Uterus (tissue), 4 donors: Measurements from ENCODE around the gene CAP1. TPM values are rescaled to one million over a fixed set of nuclear protein-coding genes. Genes with fewer than 3 reads are reported as not detected.
A peak's percentile ranks its signal among the peaks of the same experiment; 100 is the strongest.

Experiments used
- DNase-seq, 2 donors: peaks; one replicate each; pipeline ENCODE4 v3.0.0-alpha.2; 2019 to 2020
- H3K27ac ChIP-seq, 2 donors: fragments of 200-600 bp; sonication (generic); 1 replicate in 1 of 2; 2 replicates in 1 of 2; pipeline ENCODE4 v1.5.1; 2016 to 2018
- H3K27me3 ChIP-seq, 2 donors: fragments of 200-600 bp; sonication (generic); one replicate each; pipeline ENCODE4 v1.5.1; 2018 to 2019; ENCODE audit warnings: control low read depth in 1 of 2
- H3K36me3 ChIP-seq, 2 donors: fragments of 200-600 bp; sonication (generic); one replicate each; pipeline ENCODE4 v1.5.1; 2019; ENCODE audit warnings: control low read depth in 1 of 2
- H3K4me1 ChIP-seq, 2 donors: fragments of 200-600 bp; sonication (generic); one replicate each; pipeline ENCODE4 v1.5.1; 2018 to 2019; ENCODE audit warnings: control low read depth in 1 of 2
- H3K4me3 ChIP-seq, 2 donors: fragments of 200-600 bp; sonication (generic); 1 replicate in 1 of 2; 2 replicates in 1 of 2; pipeline ENCODE4 v1.5.1; 2018 to 2019; ENCODE audit warnings: mild to moderate bottlenecking in 1 of 2
- H3K9me3 ChIP-seq, 2 donors: fragments of 200-600 bp; sonication (generic); one replicate each; pipeline ENCODE4 v1.5.1; 2019; ENCODE audit warnings: control low read depth in 1 of 2
- POLR2A ChIP-seq, 2 donors: fragments of 450-650 bp; IDR thresholded peaks; one replicate each; pipeline ENCODE4 v1.6.1; 2016; ENCODE audit warnings: antibody characterized with exemption in 2 of 2, mild to moderate bottlenecking in 1 of 2, moderate library complexity in 1 of 2
- intact Hi-C: fragments of 100-400 bp; cut with DNase I; formaldehyde crosslinking; loops from one replicate; pipeline ENCODE4 v1.15.1; 2023; ENCODE audit warnings: low total_unique reads
- total RNA-seq, 4 donors: library from RNA; depleted of rRNA in 3 of 4; stranded (reverse); fragments of >200 nt in 3 of 4; gene quantifications; one replicate each; pipeline versions ENCODE4 v1.1.0 to v1.2.4, GENCODE V29; 2014 to 2023
- TF ChIP-seq, protein P1 (sequence below), 4 experiments: fragments of 200-600 bp in 2 of 4; fragments of 450-650 bp in 2 of 4; sonication (generic) in 2 of 4; IDR thresholded peaks; one replicate each; pipeline ENCODE4 v1.5.1; 2016 to 2019; ENCODE audit warnings: antibody characterized with exemption in 4 of 4, mild to moderate bottlenecking in 2 of 4, moderate library complexity in 1 of 4
- donor health status: DM: yes; HTN: yes; CAD: no.

The CAP1 gene
- total RNA-seq, 4 donors from 2014 or later = 136 to 298 (median 224) TPM

DNA sequence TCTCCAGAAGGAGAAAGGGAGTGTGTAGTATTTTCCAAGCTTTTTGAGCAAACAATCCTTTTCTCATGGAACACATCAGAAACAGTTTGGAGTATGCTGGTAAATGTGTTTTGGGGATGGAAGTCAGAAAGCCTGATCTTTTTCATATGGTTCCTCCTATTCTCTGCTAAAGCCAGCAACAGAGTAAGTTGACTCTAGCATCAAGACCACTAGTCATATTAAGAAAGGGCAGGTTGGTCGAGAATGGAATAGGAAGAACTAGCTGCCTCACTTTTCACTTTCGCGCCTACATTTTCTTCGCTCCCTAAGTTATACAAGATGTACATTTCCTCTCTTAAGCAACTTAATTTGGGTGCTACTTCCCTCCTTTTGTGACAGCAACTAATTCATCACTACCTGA, 32.5 kb downstream of the CAP1 start:
- Histone ChIP-seq H3K9me3 (no peaks in the 10 kb centered on the region), H3K27me3 (no peaks in the 10 kb centered on the region)
- intact Hi-C loops = no loop called here

DNA sequence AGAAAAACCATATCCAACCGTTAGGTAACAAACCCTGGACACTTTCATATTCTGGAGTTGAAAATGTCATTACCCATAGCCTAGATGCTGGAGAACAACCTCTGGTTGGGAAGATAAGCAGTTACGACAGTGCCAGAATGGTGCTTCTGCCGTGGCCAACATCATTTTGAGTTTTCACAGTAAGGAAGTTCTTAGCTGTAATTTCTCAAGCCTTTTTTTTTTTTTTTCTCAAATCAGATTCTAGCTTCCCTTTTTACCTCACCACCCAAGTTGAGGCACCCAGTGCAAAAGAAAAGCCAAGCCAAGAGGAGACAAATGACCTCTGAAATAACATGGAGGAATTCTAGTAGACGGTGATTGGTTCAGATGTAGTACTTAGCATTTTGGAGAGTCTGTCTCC, 34.7 kb downstream of the CAP1 start:
- TF ChIP-seq, protein P1, sequence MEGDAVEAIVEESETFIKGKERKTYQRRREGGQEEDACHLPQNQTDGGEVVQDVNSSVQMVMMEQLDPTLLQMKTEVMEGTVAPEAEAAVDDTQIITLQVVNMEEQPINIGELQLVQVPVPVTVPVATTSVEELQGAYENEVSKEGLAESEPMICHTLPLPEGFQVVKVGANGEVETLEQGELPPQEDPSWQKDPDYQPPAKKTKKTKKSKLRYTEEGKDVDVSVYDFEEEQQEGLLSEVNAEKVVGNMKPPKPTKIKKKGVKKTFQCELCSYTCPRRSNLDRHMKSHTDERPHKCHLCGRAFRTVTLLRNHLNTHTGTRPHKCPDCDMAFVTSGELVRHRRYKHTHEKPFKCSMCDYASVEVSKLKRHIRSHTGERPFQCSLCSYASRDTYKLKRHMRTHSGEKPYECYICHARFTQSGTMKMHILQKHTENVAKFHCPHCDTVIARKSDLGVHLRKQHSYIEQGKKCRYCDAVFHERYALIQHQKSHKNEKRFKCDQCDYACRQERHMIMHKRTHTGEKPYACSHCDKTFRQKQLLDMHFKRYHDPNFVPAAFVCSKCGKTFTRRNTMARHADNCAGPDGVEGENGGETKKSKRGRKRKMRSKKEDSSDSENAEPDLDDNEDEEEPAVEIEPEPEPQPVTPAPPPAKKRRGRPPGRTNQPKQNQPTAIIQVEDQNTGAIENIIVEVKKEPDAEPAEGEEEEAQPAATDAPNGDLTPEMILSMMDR (IDR thresholded peaks at IDR 0.05) = no peak
- no peak for TF ChIP-seq POLR2A (IDR thresholded peaks at IDR 0.05)
- Histone ChIP-seq H3K36me3 (no peaks in the 10 kb centered on the region), H3K27ac (peak overlapping the region in 1 of 2 donors; percentile 18), H3K4me3 (no peak overlapping the region), H3K9me3 (no peaks in the 10 kb centered on the region), H3K27me3 (no peaks in the 10 kb centered on the region), H3K4me1 (peaks cover 5 to 6% of the 10 kb centered on the region in 2 donors)
- no peak for DNase-seq
- intact Hi-C loops = no loop called here

More for the DNA sequence above, 32.5 kb downstream of the CAP1 start:
- DNase-seq = no peak
- H3K4me3 ChIP-seq = no peak overlapping the region
- no peaks in the 10 kb centered on the region for H3K36me3 ChIP-seq
- TF ChIP-seq POLR2A (IDR thresholded peaks at IDR 0.05) = no peak
- TF ChIP-seq, protein P1 (IDR thresholded peaks at IDR 0.05) = no peak
- peaks cover 5 to 6% of the 10 kb centered on the region in 2 donors for H3K4me1 ChIP-seq
- H3K27ac ChIP-seq = no peak overlapping the region

DNA sequence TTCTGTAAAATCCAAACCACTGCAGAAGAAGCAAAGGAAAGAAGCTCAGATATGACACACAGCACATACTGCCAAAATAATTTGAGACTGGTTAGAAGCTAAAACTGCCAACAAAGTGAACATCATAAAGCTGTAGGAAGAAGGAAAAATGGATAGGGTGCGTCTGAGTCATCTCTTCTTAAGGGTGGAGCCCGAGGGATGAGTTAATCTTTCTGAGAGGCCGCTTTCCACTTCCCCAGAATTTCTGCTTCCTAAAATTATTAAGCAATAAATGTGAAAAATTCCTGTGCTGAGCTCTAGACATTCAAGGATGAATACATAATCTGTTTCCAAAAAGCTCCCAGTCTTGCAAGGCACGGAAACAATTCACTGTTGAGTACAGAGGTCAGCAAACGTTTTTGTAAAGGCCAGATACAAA, 36.4 kb downstream of the CAP1 start:
- Histone ChIP-seq H3K36me3 (no peaks in the 10 kb centered on the region), H3K4me3 (no peak overlapping the region), H3K4me1 (peaks cover 5 to 6% of the 10 kb centered on the region in 2 donors), H3K27me3 (no peaks in the 10 kb centered on the region), H3K9me3 (no peaks in the 10 kb centered on the region), H3K27ac (peak overlapping the region; percentile 67 to 70)
- TF ChIP-seq, protein P1 (IDR thresholded peaks at IDR 0.05) = no peak
- no peak for TF ChIP-seq POLR2A (IDR thresholded peaks at IDR 0.05)
- intact Hi-C loops = no loop called here
- DNase-seq = peak in 1 of 2 donors; percentile 36

DNA sequence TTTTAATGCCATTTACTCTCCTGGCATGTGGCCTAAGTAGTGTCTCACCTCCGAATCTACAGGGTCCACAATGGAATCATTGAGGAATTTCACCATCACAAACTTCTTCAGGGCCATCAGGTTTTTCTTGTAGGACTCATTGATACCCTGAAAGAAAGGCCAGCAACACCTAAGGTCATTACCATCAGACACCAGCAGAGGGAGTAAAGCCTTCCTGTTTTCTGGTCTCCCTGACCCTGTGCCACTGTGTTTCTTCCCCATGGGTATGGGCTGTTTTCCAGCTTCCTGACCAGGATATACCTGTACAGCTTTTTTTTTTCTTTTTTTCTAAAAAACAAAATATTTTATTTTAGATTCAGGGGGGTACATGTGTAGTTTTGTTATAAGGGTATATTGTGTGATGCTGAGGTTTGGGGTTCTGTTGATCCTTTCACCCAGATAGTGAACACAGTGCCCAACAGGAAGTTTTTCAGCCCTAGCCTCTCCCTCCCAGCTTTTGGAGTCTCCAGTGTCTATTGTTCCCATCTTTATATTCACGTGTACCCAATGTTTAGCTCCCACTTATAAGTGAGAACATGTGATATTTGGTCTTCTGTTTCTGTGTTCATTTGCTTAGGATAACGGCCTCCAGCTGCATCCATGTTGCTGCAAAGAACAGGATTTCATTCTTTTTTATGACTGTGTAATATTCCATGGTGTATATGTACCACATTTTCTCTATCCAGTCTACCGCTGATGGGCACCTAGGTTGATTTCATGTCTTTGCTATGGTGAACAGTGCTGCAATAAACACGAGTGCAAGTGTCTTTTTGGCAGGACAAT, 38.2 kb downstream of the CAP1 start:
- Histone ChIP-seq H3K4me3 (no peak overlapping the region), H3K27me3 (no peaks in the 10 kb centered on the region), H3K36me3 (no peaks in the 10 kb centered on the region), H3K27ac (peak overlapping the region in 1 of 2 donors; percentile 70), H3K9me3 (no peaks in the 10 kb centered on the region), H3K4me1 (peaks cover 5 to 6% of the 10 kb centered on the region in 2 donors)
- DNase-seq = no peak
- TF ChIP-seq POLR2A (IDR thresholded peaks at IDR 0.05) = no peak
- TF ChIP-seq, protein P1 (IDR thresholded peaks at IDR 0.05) = peak in 3 of 4 experiments; percentile 31 to 51 (median 39)
- intact Hi-C loops = no loop called here

DNA sequence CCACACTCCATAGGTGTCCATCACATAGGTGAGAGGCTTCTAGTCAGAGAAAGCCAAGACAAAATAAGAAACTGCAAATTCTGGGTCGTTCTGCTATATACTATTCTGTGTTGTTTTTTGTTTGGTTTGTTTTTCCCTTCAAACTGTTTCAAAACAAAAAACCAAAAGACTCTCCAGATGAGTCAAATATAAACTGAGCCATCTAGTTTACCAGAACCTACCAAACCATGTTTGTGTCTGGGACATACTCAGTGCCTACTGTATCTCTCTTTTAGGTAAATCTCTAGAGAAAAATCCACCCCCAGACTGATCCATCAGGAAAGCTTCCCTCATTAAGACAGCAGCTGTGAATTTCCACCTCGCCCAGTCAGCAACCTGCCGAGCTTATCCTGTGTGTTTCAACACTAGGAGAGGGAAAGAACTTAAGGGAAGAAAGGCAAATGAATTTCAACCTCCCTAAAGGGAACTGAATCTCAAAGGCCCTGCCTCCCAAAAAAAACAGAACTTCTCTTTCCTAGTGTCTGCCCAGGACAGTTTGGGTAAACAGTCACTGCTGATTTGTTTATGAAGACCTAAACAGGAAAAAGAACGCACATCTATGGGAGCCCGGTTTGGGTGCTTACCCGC, 39.4 kb downstream of the CAP1 start:
- DNase-seq = no peak
- intact Hi-C loops = no loop called here

More for the DNA sequence above, 39.4 kb downstream of the CAP1 start:
- Histone ChIP-seq H3K9me3 (no peaks in the 10 kb centered on the region), H3K4me1 (peaks cover 5 to 6% of the 10 kb centered on the region in 2 donors), H3K4me3 (no peak overlapping the region), H3K36me3 (no peaks in the 10 kb centered on the region), H3K27ac (no peak overlapping the region), H3K27me3 (no peaks in the 10 kb centered on the region)
- TF ChIP-seq, protein P1 (IDR thresholded peaks at IDR 0.05) = no peak
- TF ChIP-seq POLR2A (IDR thresholded peaks at IDR 0.05) = no peak
